ENCODE measurements around the gene IL13.

- TF ChIP-seq CTCF (IDR thresholded peaks at IDR 0.05) (no peak), POLR2A (IDR thresholded peaks at IDR 0.05) (no peak)
These were observed 29.2 kb upstream of the IL13 start for GRCh38 chr5:132628814-132629213.

Measured in ovary (tissue), 3 donors.